Lung (tissue), 12 donors: ENCODE measurements around the gene FBXO30. TPM values are rescaled to one million over a fixed set of nuclear protein-coding genes. Genes with fewer than 3 reads are reported as not detected.

Experiments
- ATAC-seq: fragments of 200-7000 bp; cut with Tn5 transposase; one replicate; pipeline ENCODE4 v1.9.1; 2020; ENCODE audit warnings: moderate number of reproducible peaks; ENCODE audit not compliant: insufficient read depth, low FRiP score
- DNase-seq, 3 donors: peaks; one replicate each; pipeline ENCODE4 v3.0.0-alpha.2; 2013 to 2017
- H3K27ac ChIP-seq, 2 donors: one replicate each; pipeline ENCODE4 v1.5.1; 2013; ENCODE audit warnings: mild to moderate bottlenecking in 2 of 2, moderate library complexity in 2 of 2, control low read depth in 1 of 2, inconsistent platforms in 1 of 2, low read depth in 1 of 2, low read length in 1 of 2
- H3K27me3 ChIP-seq, 3 donors: one replicate each; pipeline ENCODE4 v1.5.1; 2013; ENCODE audit warnings: low read length in 2 of 3; ENCODE audit not compliant: control insufficient read depth in 3 of 3, insufficient read depth in 3 of 3
- H3K36me3 ChIP-seq, 4 donors: one replicate each; pipeline ENCODE4 v1.5.1; 2013; ENCODE audit warnings: low read length in 4 of 4, mild to moderate bottlenecking in 1 of 4, moderate library complexity in 1 of 4; ENCODE audit not compliant: control insufficient read depth in 4 of 4, insufficient read depth in 4 of 4
- H3K4me1 ChIP-seq, 5 donors: one replicate each; pipeline ENCODE4 v1.5.1; 2013; ENCODE audit warnings: low read length in 5 of 5, mild to moderate bottlenecking in 2 of 5, moderate library complexity in 1 of 5; ENCODE audit not compliant: control insufficient read depth in 5 of 5, insufficient read depth in 5 of 5
- H3K4me3 ChIP-seq: one replicate; pipeline ENCODE4 v1.5.1; 2013; ENCODE audit warnings: mild to moderate bottlenecking, control low read depth, moderate library complexity
- H3K9ac ChIP-seq, 2 donors: one replicate each; pipeline ENCODE4 v1.5.1; 2013; ENCODE audit warnings: low read length in 2 of 2, control low read depth in 1 of 2; ENCODE audit not compliant: insufficient read depth in 1 of 2
- H3K9me3 ChIP-seq, 4 donors: one replicate each; pipeline ENCODE4 v1.5.1; 2013; ENCODE audit warnings: low read length in 3 of 4, mild to moderate bottlenecking in 1 of 4, moderate library complexity in 1 of 4; ENCODE audit not compliant: control insufficient read depth in 4 of 4, insufficient read depth in 3 of 4
- CTCF ChIP-seq: IDR thresholded peaks from 2 replicates; pipeline ENCODE4 v1.5.1; 2012; ENCODE audit warnings: mild to moderate bottlenecking; ENCODE audit errors: control extremely low read depth, extremely low read depth
- WGBS, 2 donors: extraction: QIAGEN DNeasy Blood & Tissue Kit; methylation state at CpG; one replicate each; pipeline ENCODE4 v1.1.7; 2013; 5-methylcytosine and 5-hydroxymethylcytosine counted together
- polyA plus RNA-seq, 2 donors: library from polyadenylated mRNA; stranded (reverse); fragments of 200-250 nt; gene quantifications; one replicate each; pipeline ENCODE4 v1.2.1, GENCODE V29; 2013
- total RNA-seq, 2 donors: library from RNA; depleted of rRNA in 1 of 2; stranded (reverse); fragments of >200 nt in 1 of 2; gene quantifications; one replicate each; pipeline ENCODE4 v1.2.1, GENCODE V29; 2014 to 2021
- donor health status: control.
- donor health status: control.
- donor health status: Bipolar disorder and iron deficiency.
- donor health status: healthy.
- donor health status: DM: yes; HTN: yes; CAD: no.

Gene FBXO30
- total and polyA plus RNA-seq, 4 donors: 3.9 to 16.1 (median 5.6) TPM

GRCh38 chr6:145813285-145814034, 1.1 kb downstream of the FBXO30 start:
- H3K9me3 ChIP-seq: no peaks in the 10 kb centered on the region
- no peak for TF ChIP-seq CTCF
- peaks cover 0 to 4% (median 2%) of the 10 kb centered on the region in 4 donors for H3K36me3 ChIP-seq
- peak overlapping the region; percentile 84 to 95 for H3K9ac ChIP-seq
- peak overlapping the region; percentile 97 to 99 for H3K27ac ChIP-seq
- no peaks in the 10 kb centered on the region for H3K27me3 ChIP-seq
- ATAC-seq (no peak), DNase-seq (peak in 2 of 3 donors; percentile 67 to 71)
- 6 to 10% methylated on average over 12 of the region's 12 CpGs for WGBS, 2 donors
- peaks cover 0 to 32% (median 5%) of the 10 kb centered on the region in 5 donors for H3K4me1 ChIP-seq
- H3K4me3 ChIP-seq: peak overlapping the region; percentile 83

- H3K27ac ChIP-seq: no peak overlapping the region
- H3K36me3 ChIP-seq: peaks cover 0 to 3% (median 0%) of the 10 kb centered on the region in 4 donors
- no peak overlapping the region for H3K9ac ChIP-seq
- no peak for DNase-seq
- H3K4me1 ChIP-seq: peaks cover 0 to 32% (median 5%) of the 10 kb centered on the region in 5 donors
- H3K27me3 ChIP-seq: no peaks in the 10 kb centered on the region
- no peaks in the 10 kb centered on the region for H3K9me3 ChIP-seq
- no peak for ATAC-seq
- WGBS, 2 donors: 92 to 98% methylated on average over 1 of the region's 1 CpG
- TF ChIP-seq CTCF: no peak
- H3K4me3 ChIP-seq: no peak overlapping the region
Measured at GRCh38 chr6:145811741-145812140, 2.9 kb downstream of the FBXO30 start.

- DNase-seq (peak in 1 of 3 donors; percentile 8), ATAC-seq (no peak)
- peaks cover 9 to 15% (median 13%) of the 10 kb centered on the region in 4 donors for H3K36me3 ChIP-seq
- H3K27ac ChIP-seq: no peak overlapping the region
- no peak overlapping the region for H3K4me3 ChIP-seq
- peaks cover 0 to 26% (median 5%) of the 10 kb centered on the region in 5 donors for H3K4me1 ChIP-seq
- no peaks in the 10 kb centered on the region for H3K9me3 ChIP-seq
- TF ChIP-seq CTCF: no peak
- 48 to 82% methylated on average over 1 of the region's 1 CpG for WGBS, 2 donors
- H3K9ac ChIP-seq: no peak overlapping the region
- H3K27me3 ChIP-seq: no peaks in the 10 kb centered on the region
Measured at GRCh38 chr6:145809785-145810184, 4.8 kb downstream of the FBXO30 start.
